HG03460 (cell line): ENCODE data around the gene GABPA.
A peak's percentile ranks its signal among the peaks of the same experiment; 100 is the strongest.

ENCODE experiments used
- ATAC-seq: cut with Tn5 transposase; IDR thresholded peaks from one replicate; pipeline ENCODE4 v1.9.1; 2021; ENCODE audit not compliant: unreplicated experiment

GABPA gene

DNA sequence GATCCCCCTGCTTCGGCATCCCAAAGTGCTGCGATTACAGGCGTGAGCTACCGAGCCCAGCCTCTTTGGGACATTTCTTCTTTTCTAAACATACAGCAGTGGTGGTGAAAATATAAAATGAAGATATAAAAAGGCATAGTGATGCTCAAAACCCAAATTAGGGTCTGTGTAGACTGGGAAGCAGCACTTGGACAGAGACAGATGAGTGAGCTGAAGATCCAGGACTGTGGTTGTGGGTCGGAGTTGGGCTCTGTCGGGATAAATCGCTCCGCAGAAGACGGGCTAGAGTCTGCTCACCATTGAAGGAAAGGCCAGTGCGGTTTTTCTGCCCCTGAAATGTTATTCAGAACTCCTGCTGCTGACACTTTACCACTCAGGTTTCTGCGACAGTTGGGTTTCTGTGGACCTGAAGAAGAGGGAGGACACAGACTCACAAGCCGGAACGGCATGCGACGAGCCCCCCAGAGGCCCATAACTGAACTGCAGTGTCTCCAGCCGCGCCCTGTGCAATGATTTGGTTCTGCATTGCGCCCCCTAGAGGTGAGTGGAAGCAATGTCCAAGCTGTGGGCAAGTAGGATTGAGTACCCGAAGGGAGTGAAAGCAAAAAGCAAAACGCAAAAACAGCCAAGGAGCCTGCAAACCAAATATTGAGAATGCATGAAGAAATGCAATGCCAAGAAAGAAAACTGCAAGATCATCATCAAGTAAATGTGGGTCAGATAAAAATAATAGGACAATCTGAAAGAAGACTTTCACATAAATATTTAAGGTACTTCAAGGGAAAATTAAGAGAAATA, 66.6 kb downstream of the GABPA start:
- peak; percentile 100 for ATAC-seq

DNA sequence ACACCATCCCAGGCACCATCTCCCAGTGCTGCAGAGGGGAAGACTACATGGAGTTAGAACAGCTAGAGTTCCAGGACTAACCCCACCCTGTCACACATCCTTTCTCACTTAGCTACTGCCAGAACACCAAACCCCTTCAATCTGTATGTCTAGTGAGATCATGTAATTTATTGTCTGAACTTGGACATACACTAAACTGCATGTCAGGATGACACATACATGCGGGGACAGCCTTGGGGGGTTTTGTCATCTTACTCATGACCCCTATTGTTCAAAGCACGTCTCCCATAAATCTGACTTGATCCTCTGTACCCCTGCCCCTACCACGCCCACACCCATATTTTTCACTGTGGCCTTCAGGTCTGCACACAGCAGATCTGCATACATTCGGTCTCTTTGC, 71.3 kb downstream of the GABPA start:
- ATAC-seq = no peak

- ATAC-seq = no peak
These were observed 72.4 kb downstream of the GABPA start for GRCh38 chr21:25807191-25807590.

GRCh38 chr21:25809013-25809412, 74.2 kb downstream of the GABPA start:
- ATAC-seq = no peak

DNA sequence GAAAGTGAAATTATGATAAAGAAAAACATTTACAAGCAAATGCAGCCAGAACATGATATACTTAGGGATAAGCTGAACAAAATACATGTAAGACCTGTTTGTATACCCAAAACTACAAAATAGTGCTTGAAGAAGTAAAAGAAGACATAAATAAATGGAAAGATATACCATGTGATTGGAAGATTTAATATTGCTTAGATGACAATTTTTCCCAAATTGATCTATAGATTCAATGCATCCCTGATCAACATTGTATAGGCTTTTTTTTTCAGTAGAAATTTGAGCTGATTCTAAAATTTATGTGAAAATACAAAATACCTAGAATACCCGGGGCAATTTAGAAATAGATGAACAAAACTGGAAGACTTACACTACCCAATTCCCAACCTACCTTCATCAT, 76.4 kb downstream of the GABPA start:
- ATAC-seq = no peak

GRCh38 chr21:25813917-25814316, 79.1 kb downstream of the GABPA start:
- ATAC-seq = no peak

DNA sequence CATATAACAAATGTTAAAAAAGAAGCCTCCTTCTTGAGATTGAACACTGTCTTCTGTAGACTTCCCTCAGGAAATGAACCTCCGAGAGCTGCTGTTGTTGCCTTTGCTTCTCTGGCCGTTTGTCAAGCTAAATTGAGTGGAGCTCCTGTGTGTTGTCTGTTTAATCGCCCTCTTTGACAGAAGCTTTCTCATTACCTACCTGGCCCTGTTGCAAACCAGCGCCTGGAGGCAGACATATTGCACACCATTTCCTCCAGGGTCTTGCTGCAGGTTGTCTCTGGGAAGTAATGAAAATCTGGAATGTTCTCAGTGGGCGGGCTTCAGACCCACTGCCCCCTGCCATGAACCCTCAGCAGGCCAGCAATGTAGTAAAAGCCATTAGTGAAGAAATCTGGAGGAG, 83.3 kb downstream of the GABPA start:
- no peak for ATAC-seq

DNA sequence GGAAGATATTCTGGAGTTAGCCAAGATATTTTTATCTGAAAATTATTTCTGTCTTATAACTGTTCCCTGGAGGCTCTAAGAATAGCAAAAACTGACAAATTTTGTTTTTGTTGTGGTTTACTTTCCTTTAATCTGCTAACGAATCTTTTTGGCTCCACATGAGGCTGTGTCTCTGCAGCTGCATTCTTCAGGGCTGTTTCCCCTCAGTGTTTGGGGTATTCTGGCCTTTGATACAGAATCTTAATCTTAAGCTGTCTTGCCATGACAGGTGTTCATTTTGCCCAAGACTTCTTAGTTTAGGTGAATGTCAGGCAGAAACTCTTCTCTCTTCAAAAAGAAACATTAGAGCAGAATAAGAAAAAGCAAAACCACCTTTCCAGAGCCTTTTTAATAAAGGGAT, 83.8 kb downstream of the GABPA start:
- no peak for ATAC-seq
